ENCODE data around the gene SMIM5. TPM values are rescaled to one million over a fixed set of nuclear protein-coding genes. Genes with fewer than 3 reads are reported as not detected.

Gene SMIM5
- total RNA-seq, 1 experiment from 2014 or later, result 0.24 TPM

- H4K91ac ChIP-seq (ENCODE audit: insufficient read length, low read depth, low read length), result no peak overlapping the region
- H2AK5ac ChIP-seq (ENCODE audit: insufficient read length, low read length), result no peak overlapping the region
- TF ChIP-seq CTCF (conservative IDR thresholded peaks at IDR 0.05), result no peak
- Mint-ChIP-seq H3K27me3 (ENCODE audit: low read depth) (no peaks in the 10 kb centered on the region), H3K4me3 (peak overlapping the region in 1 of 2 experiments; percentile 51; a peak in 2 of 5 replicates), H3K27ac (no peak overlapping the region), H3K9me3 (no peaks in the 10 kb centered on the region), H3K36me3 (ENCODE audit: insufficient read depth in 1 of 3, low read depth in 3 of 3) (peaks cover 12 to 60% (median 53%) of the 10 kb centered on the region in 3 experiments; a peak in 6 of 7 replicates), H3K4me1 (peaks cover 4 to 5% of the 10 kb centered on the region in 2 experiments)
- no peak overlapping the region for H2BK12ac ChIP-seq (ENCODE audit: insufficient read length, low read depth, low read length)
- no peak overlapping the region for H2BK20ac ChIP-seq (ENCODE audit: low read depth, low read length, poor library complexity, severe bottlenecking)
- H3K4ac ChIP-seq (ENCODE audit: low read depth, low read length), result no peak overlapping the region
- no peak overlapping the region for H3T11ph ChIP-seq (ENCODE audit: low read length)
- no peaks in the 10 kb centered on the region for H4K20me1 ChIP-seq (ENCODE audit: control insufficient read depth, insufficient read depth, insufficient read length)
- no peaks in the 10 kb centered on the region for H3K27me3 ChIP-seq (ENCODE audit: insufficient read depth, low read length)
- H3K4me1 ChIP-seq (ENCODE audit: insufficient read depth, low read length), result no peaks in the 10 kb centered on the region
- H3K23ac ChIP-seq (ENCODE audit: insufficient read length, low read depth, low read length), result no peak overlapping the region
- H3K23me2 ChIP-seq (ENCODE audit: insufficient read length, low read depth, low read length, poor library complexity, severe bottlenecking), result peaks cover 4% of the 10 kb centered on the region
- no peak overlapping the region for H4K8ac ChIP-seq (replicated peaks; ENCODE audit: insufficient read length, low read depth, low read length)
- no CpG with 5 or more reads among the region's 5 CpGs for WGBS (ENCODE audit: extremely low coverage, insufficient read length, low lambda C conversion rate)
- no peak overlapping the region for H2AFZ ChIP-seq (ENCODE audit: low read length)
- no peak overlapping the region for H3K9ac ChIP-seq (ENCODE audit: extremely low read depth, insufficient read length, low read length)
- H3K14ac ChIP-seq (ENCODE audit: insufficient read depth, low read length), result no peak overlapping the region
- peaks cover 15% of the 10 kb centered on the region; the same call in 1 of the 2 replicates for H3K79me2 ChIP-seq (ENCODE audit: insufficient read depth, low read length)
- no peak overlapping the region for H4K5ac ChIP-seq (ENCODE audit: insufficient read length, low read depth, low read length)
- no peak overlapping the region for H3K18ac ChIP-seq (ENCODE audit: insufficient read length, low read depth, low read length)
- no peaks in the 10 kb centered on the region for H3K9me3 ChIP-seq (ENCODE audit: control insufficient read depth, low read depth, low read length)
- no peak overlapping the region for H3K27ac ChIP-seq (ENCODE audit: insufficient read length, low read depth, low read length)
- peaks cover 3% of the 10 kb centered on the region for H3K79me1 ChIP-seq (ENCODE audit: insufficient read depth, low read depth, low read length, poor library complexity, severe bottlenecking)
- no peak overlapping the region for H2BK15ac ChIP-seq (ENCODE audit: low read depth, low read length)
- no peak for DNase-seq
- no peak overlapping the region for H2BK120ac ChIP-seq (ENCODE audit: low read depth, low read length, poor library complexity, severe bottlenecking)
- no peak overlapping the region for H2BK5ac ChIP-seq (ENCODE audit: insufficient read length, low read length)
- no peak overlapping the region for H3K56ac ChIP-seq (ENCODE audit: insufficient read length, low read depth, low read length)
- no peak overlapping the region for H3K4me2 ChIP-seq (ENCODE audit: insufficient read depth, insufficient read length, low read length)
These were observed 38.8 kb downstream of the SMIM5 start for GRCh38 chr17:75672011-75672410.

Measured in H9 (cell line).